ENCODE results near the gene SLC17A7. TPM values are rescaled to one million over a fixed set of nuclear protein-coding genes. Genes with fewer than 3 reads are reported as not detected.

Gene SLC17A7
- total RNA-seq: under 1 TPM in 2 of 7 donors, not detected in 5; 0.10 to 0.13 TPM
- polyA plus RNA-seq: under 1 TPM; 0.07 to 0.12 (median 0.10) TPM
- long read RNA-seq, donor 1, partial matches to known transcripts: 516 of 640 reads
- long read RNA-seq, donor 1, other reads (novel, unspliced or antisense): 124 of 640 reads
- long read RNA-seq, donor 2, partial matches to known transcripts: 0 of 1 reads
- long read RNA-seq, donor 2, other reads (novel, unspliced or antisense): 0 of 1 reads

DNA sequence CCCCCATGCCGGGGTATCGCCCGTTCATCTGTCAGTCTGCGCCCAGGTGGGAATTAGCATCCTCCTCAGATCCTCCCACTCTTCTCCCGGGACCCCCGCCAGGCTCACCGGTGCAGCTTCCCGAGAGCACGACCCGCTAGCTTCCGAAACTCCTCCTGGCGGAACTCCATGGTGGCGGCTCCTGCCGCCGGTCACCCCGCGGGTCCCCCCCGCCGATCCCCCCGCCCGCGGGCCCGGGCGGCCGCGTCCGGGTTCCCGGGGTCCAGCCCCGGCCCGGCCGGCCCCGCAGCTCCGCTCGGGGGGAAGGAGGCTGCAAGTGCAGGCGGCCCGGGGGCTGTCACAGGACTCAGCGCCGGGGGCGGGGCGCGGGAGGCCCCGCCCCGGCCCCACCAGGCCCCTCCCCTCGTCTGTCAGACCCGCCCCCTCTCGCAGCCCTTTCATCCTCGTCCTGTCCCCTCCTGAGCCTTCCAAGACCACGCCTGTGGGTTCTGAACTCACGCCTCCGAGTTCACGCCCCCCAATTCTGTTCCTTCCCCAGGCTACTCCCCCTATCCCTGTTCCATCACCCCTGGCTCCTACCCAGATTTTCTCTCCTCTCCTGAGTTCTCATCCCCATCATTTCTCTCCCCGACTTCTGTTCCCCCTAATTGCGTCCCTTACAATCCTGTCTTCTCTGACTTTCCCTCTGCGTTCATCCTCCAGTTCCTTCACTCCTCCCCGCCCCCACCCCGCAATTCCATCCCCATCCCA is at the start of gene SLC17A7:
SLC17A7 (minus strand) TSS at position 318 of the 750 bp plus-strand sequence; CDS start at position 170, 148 bp downstream.
- Histone ChIP-seq H3K36me3 (peaks cover 0 to 4% (median 2%) of the 10 kb centered on the region in 6 donors), H3K9me3 (no peaks in the 10 kb centered on the region), H3K27me3 (replicated peaks in 1 of 7) (peaks cover 4 to 68% (median 60%) of the 10 kb centered on the region in 7 donors), H3K4me1 (peaks cover 0 to 48% (median 24%) of the 10 kb centered on the region in 6 donors), H3K27ac (no peak within 1 kb of the TSS), H3K4me3 (peak within 1 kb of the TSS in 4 of 8 donors; percentile 74 to 81 (median 76))
- DNase-seq: no peak
- TF ChIP-seq, protein P1, sequence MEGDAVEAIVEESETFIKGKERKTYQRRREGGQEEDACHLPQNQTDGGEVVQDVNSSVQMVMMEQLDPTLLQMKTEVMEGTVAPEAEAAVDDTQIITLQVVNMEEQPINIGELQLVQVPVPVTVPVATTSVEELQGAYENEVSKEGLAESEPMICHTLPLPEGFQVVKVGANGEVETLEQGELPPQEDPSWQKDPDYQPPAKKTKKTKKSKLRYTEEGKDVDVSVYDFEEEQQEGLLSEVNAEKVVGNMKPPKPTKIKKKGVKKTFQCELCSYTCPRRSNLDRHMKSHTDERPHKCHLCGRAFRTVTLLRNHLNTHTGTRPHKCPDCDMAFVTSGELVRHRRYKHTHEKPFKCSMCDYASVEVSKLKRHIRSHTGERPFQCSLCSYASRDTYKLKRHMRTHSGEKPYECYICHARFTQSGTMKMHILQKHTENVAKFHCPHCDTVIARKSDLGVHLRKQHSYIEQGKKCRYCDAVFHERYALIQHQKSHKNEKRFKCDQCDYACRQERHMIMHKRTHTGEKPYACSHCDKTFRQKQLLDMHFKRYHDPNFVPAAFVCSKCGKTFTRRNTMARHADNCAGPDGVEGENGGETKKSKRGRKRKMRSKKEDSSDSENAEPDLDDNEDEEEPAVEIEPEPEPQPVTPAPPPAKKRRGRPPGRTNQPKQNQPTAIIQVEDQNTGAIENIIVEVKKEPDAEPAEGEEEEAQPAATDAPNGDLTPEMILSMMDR (IDR thresholded peaks at IDR 0.05 in 8 of 11, conservative IDR thresholded peaks at IDR 0.05 in 3 of 11): no peak
- TF ChIP-seq POLR2A (IDR thresholded peaks at IDR 0.05): no peak
- no peak for TF ChIP-seq POLR2AphosphoS5 (IDR thresholded peaks at IDR 0.05)
- 3 to 15% (median 7%) methylated on average over 12 to 56 of the region's 56 CpGs for WGBS, 5 donors
- intact Hi-C loops (cut with DNase I; ENCODE audit: low total_unique reads): loop anchor here (10.0 kb wide), 1 partner anchor 177 kb away; no protein-coding TSS in a partner anchor

DNA sequence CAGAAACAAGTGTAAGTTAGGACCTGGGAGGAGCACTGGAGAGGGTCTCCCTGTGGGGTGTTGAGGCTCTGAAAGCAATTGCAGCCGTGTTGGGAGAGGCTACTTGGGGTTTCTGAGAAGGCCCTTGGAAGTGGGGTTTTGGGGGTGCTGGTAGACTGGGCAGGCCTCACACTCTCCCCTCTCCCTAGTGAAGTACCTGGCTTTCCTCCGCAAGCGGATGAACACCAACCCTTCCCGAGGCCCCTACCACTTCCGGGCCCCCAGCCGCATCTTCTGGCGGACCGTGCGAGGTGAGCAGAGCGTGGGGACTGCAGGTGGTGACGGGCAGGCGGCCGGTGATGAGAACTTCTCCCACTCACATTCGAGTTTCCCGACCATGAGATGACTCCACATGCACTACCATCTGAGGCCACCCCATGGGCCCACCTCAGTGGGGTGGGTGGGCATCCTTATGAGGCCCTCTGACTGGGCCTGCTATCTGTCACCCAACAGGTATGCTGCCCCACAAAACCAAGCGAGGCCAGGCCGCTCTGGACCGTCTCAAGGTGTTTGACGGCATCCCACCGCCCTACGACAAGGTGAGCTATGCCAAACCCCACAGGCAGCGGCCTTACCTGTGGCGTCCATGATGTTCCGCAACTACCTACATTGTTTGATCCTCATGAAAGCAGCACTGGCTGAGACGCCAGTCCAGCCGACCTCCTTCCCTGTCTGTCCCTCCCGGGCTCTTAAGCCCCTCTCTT is 49.1 kb upstream of the SLC17A7 start:
- H3K4me1 ChIP-seq: peaks cover 21 to 74% (median 58%) of the 10 kb centered on the region in 6 donors
- intact Hi-C loops (cut with DNase I; ENCODE audit: low total_unique reads): no loop called here
- peak overlapping the region in 6 of 8 donors; percentile 76 to 96 (median 88) for H3K4me3 ChIP-seq
- no peaks in the 10 kb centered on the region for H3K27me3 ChIP-seq (replicated peaks in 1 of 7)
- H3K27ac ChIP-seq: peak overlapping the region in 6 of 8 donors; percentile 40 to 96 (median 93)
- no peak for DNase-seq
- TF ChIP-seq POLR2AphosphoS5 (IDR thresholded peaks at IDR 0.05) (peak; percentile 7 to 76 (median 63)), POLR2A (IDR thresholded peaks at IDR 0.05) (no peak)
- 72 to 87% (median 85%) methylated on average over 23 to 27 of the region's 27 CpGs for WGBS, 5 donors
- H3K9me3 ChIP-seq: no peaks in the 10 kb centered on the region
- H3K36me3 ChIP-seq: peaks cover 2 to 60% (median 42%) of the 10 kb centered on the region in 6 donors

DNA sequence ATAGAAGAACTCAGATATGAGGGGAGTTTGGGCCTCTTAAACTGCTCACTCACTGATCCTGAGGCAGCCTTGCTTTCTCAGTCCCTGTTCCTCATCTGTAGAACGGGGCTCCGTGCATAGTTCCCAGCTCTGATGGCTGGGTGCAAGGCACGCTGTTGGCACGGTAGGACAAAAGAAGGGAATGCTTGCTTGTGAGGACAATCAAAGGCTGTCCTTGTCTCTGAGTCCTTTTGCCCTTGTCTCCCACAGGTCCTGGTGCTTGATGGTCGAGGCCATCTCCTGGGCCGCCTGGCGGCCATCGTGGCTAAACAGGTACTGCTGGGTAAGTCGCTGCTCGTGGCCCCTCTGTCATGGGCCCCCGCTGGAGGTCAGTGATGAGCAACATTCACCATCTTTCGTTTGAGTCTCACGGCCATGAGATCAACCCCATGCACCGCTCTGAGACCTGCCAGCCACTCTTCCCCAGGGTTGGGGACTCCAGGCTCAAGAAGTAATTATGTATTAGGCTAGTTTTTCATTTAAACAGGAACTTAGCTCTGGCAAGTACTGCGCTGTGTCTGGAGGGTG is 48.4 kb upstream of the SLC17A7 start:
- Histone ChIP-seq H3K36me3 (peaks cover 2 to 67% (median 42%) of the 10 kb centered on the region in 6 donors), H3K4me3 (peak overlapping the region in 7 of 8 donors; percentile 76 to 99 (median 93))

More for the DNA sequence above, 48.4 kb upstream of the SLC17A7 start:
- TF ChIP-seq POLR2A (IDR thresholded peaks at IDR 0.05): no peak
- peak; percentile 25 to 63 (median 49) for TF ChIP-seq POLR2AphosphoS5 (IDR thresholded peaks at IDR 0.05)
- TF ChIP-seq, protein P1 (IDR thresholded peaks at IDR 0.05 in 8 of 11, conservative IDR thresholded peaks at IDR 0.05 in 3 of 11): peak in 5 of 11 experiments; percentile 5 to 32 (median 17)
- Histone ChIP-seq H3K9me3 (no peaks in the 10 kb centered on the region), H3K27ac (peak overlapping the region in 7 of 8 donors; percentile 25 to 96 (median 92)), H3K27me3 (replicated peaks in 1 of 7) (no peaks in the 10 kb centered on the region), H3K4me1 (peaks cover 21 to 67% (median 50%) of the 10 kb centered on the region in 6 donors)
- DNase-seq: no peak
- 51 to 67% (median 63%) methylated on average over 15 of the region's 15 CpGs for WGBS, 5 donors
- intact Hi-C loops (cut with DNase I; ENCODE audit: low total_unique reads): no loop called here

All from spleen (tissue), 13 donors.